IPS-20b (cell line): ENCODE results near the gene SRP9.
"Not testable (repeated sequence)": the region's sequence is repeated elsewhere in the genome, so short reads cannot be mapped to it uniquely, and the experiment has no call there.

Experiments
- H3K27ac ChIP-seq: one replicate; pipeline ENCODE4 v1.5.1; 2013; ENCODE audit warnings: low read length
- H3K27me3 ChIP-seq: 2 replicates; pipeline ENCODE4 v1.6.1; 2013; ENCODE audit warnings: mild to moderate bottlenecking, low read length, inconsistent platforms; ENCODE audit not compliant: insufficient read depth
- H3K36me3 ChIP-seq: 2 replicates; pipeline ENCODE4 v1.6.1; 2013; ENCODE audit warnings: low read depth, mild to moderate bottlenecking, inconsistent platforms, low read length, moderate library complexity; ENCODE audit not compliant: insufficient read depth
- H3K4me1 ChIP-seq: 2 replicates; pipeline ENCODE4 v1.6.1; 2013; ENCODE audit warnings: mild to moderate bottlenecking, control low read depth, inconsistent platforms, low read length, moderate library complexity; ENCODE audit not compliant: insufficient read depth
- H3K4me3 ChIP-seq: 2 replicates; pipeline ENCODE4 v1.5.1; 2013; ENCODE audit warnings: mild to moderate bottlenecking, low read length, inconsistent platforms
- H3K9ac ChIP-seq: 2 replicates; pipeline ENCODE4 v1.6.1; 2013; ENCODE audit warnings: low read depth, mild to moderate bottlenecking, inconsistent platforms, low read length, moderate library complexity
- H3K9me3 ChIP-seq: 2 replicates; pipeline ENCODE4 v1.6.1; 2013; ENCODE audit warnings: mild to moderate bottlenecking, low read depth, low read length, inconsistent platforms; ENCODE audit not compliant: insufficient read depth

Gene SRP9

GRCh38 chr1:225812488-225813213, 35.0 kb downstream of the SRP9 start:
- peaks cover 26% of the 10 kb centered on the region for H3K27me3 ChIP-seq
- no peaks in the 10 kb centered on the region for H3K9me3 ChIP-seq
- H3K36me3 ChIP-seq, result 0 out of 2 replicates have a peak, but pooled peaks cover 5% of the 10 kb centered on the region
- H3K4me3 ChIP-seq, result no peak overlapping the region
- peaks cover 34% of the 10 kb centered on the region for H3K4me1 ChIP-seq
- H3K27ac ChIP-seq, result no peak overlapping the region
- no peak overlapping the region for H3K9ac ChIP-seq

DNA sequence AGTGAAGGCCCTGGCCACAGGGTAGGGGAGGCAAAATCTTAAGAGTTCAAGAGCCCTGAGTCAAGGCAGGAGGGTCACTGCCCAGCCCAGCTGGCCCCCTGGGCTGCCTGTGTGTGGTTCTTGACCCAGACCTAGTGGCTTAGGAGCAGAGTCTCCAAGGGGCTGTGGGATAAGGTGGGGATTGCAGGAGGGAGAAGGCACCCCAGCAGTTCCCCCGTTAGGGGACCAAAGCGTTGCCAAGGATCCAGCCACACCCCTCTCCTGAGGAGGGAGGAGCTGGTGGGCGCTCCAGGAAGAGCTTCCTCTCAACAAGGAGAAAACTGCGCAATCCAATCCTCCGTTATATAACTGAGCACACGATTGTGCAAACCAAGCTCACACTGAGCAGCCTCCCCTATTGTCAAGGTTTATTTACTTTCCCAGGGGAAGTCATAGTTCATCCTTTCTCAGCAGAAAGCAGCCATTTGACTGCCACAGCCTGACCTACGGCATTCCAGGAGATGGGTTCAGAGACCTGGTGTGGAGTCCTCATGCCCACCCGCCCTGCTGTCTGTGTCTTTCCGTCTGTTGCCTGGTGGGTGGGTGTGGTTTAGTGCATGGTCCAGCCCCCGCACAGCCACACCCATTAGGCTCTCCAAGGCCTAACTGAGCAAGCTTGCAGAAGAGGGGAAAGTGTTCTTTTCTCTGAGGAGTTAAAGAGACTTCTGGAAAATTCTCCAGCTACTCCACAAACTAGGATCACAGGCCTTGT, 35.8 kb downstream of the SRP9 start:
- Histone ChIP-seq H3K4me1 (peaks cover 42% of the 10 kb centered on the region), H3K4me3 (no peak overlapping the region), H3K27ac (no peak overlapping the region), H3K9ac (no peak overlapping the region), H3K36me3 (0 out of 2 replicates have a peak, but pooled peaks cover 5% of the 10 kb centered on the region), H3K27me3 (peaks cover 26% of the 10 kb centered on the region), H3K9me3 (no peaks in the 10 kb centered on the region)

DNA sequence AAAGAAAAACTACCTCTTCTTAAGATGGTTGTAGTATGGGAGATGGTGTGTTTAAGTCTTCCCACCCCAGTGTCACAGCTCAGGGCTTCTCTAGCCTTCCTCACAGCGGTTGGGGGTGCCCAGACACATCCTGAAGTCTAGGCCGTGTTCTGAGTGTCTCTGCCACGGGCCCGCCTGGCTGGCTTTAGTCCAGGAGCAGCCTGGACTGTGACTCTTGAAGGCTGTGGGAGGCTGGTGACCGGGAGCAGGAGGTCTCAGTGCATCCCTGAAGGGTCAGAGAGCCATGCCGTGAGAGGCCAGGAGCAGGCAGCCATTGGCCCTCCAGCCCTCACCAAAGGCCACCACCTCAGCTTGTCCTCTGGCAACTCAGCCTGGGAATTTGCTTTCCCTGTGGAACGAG, 36.8 kb downstream of the SRP9 start:
- Histone ChIP-seq H3K4me1 (peaks cover 44% of the 10 kb centered on the region), H3K36me3 (0 out of 2 replicates have a peak, but pooled peaks cover 5% of the 10 kb centered on the region), H3K27me3 (peaks cover 17% of the 10 kb centered on the region), H3K9me3 (no peaks in the 10 kb centered on the region), H3K4me3 (no peak overlapping the region), H3K27ac (no peak overlapping the region), H3K9ac (no peak overlapping the region)

DNA sequence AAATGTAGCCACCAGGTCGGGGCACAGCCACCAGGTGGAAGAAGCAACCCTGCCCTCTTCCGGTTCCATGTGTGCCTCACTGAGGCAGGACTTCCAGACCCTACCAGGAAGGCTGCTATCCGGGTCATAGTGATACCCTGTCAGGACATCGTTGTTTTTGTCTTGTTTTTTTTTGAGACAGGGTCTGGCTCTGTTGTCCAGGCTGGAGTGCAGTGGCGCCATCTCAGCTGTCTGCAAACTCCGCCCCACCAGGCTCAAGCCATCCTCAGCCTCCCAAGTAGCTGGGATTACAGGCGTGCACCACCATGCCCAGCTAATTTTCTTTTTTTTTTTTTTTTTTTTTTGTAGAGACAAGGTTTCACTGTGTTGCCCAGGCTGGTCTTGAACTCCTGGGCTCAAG, 37.5 kb downstream of the SRP9 start:
- H3K27ac ChIP-seq, H3K9ac ChIP-seq, H3K9me3 ChIP-seq, H3K4me3 ChIP-seq, H3K36me3 ChIP-seq: not testable (repeated sequence)
- H3K27me3 ChIP-seq, result peaks cover 15% of the 10 kb centered on the region
- H3K4me1 ChIP-seq, result peaks cover 44% of the 10 kb centered on the region

DNA sequence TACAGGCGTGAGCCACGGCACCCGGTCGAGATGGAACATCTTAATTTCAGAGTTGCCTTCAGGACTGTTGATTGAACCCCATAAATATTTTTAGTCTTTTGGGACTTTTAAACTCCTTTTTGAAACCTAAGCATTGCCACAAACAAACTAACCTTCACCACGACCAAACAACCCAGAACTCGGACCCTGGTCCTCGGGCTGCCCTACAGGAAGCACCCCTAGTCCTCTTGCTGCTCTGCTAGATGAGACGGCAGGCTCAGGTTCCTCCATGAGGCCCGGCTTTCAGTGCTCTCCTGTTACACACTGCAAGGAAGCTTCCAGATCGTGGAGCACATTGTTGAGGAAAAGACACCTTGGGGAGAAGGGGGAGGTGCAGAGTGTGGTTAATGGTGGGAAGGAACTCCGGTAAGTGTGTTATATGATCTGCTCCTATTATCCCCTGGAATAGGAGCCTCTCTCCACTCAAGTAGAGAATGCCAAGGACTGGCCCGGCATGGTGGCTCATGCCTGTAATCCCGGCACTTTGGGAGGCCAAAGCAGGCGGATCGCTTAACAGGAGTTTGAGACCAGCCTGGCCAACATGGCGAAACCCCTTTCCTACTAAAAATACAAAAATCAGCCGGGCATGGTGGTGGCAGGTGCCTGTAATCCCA, 38.0 kb downstream of the SRP9 start:
- H3K4me1 ChIP-seq, result peaks cover 44% of the 10 kb centered on the region

GRCh38 chr1:225816643-225817538, 39.3 kb downstream of the SRP9 start:
- Histone ChIP-seq H3K9me3 (no peaks in the 10 kb centered on the region), H3K36me3 (0 out of 2 replicates have a peak, but pooled peaks cover 5% of the 10 kb centered on the region), H3K4me1 (peaks cover 36% of the 10 kb centered on the region), H3K4me3 (no peak overlapping the region), H3K9ac (peak overlapping the region; percentile 63; the same call in 1 of the 2 replicates), H3K27me3 (peaks cover 2% of the 10 kb centered on the region; the same call in 1 of the 2 replicates), H3K27ac (peak overlapping the region; percentile 60)

More for the DNA sequence above, 38.0 kb downstream of the SRP9 start:
- H3K4me3 ChIP-seq, result no peak overlapping the region
- H3K27ac ChIP-seq, result no peak overlapping the region
- H3K27me3 ChIP-seq, result peaks cover 14% of the 10 kb centered on the region
- no peaks in the 10 kb centered on the region for H3K9me3 ChIP-seq
- H3K36me3 ChIP-seq, result 0 out of 2 replicates have a peak, but pooled peaks cover 5% of the 10 kb centered on the region
- no peak overlapping the region for H3K9ac ChIP-seq

- H3K9ac ChIP-seq, result peak overlapping the region; percentile 63; the same call in 1 of the 2 replicates
- peaks cover 35% of the 10 kb centered on the region for H3K4me1 ChIP-seq
- H3K4me3 ChIP-seq, result no peak overlapping the region
- H3K27me3 ChIP-seq, result no peaks in the 10 kb centered on the region
- H3K27ac ChIP-seq, result peak overlapping the region; percentile 60
- H3K9me3 ChIP-seq, result no peaks in the 10 kb centered on the region
- H3K36me3 ChIP-seq, result 0 out of 2 replicates have a peak, but pooled peaks cover 2% of the 10 kb centered on the region
These were observed 40.0 kb downstream of the SRP9 start for GRCh38 chr1:225817611-225818061.

DNA sequence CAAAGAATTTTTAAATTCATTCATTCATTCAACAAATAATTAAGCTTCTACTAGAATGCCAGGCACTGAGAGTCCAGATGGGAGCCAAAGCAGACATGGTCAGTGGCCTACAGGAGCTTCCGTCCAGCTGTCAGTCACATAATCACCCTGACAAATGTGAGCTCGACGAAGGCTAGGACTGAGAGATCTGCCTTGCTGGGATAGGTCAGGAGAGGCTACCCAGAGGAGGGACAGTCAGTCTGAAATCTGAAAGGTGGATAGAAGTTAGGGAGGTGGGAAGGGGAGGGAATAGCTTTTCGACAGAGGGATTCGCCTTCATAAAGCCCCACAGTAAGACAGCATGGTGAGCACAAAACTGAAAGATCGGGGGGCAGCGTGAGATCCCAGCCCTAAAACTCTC, 40.6 kb downstream of the SRP9 start:
- Histone ChIP-seq H3K27ac (peak overlapping the region; percentile 60), H3K9ac (peak overlapping the region; percentile 63; the same call in 1 of the 2 replicates), H3K4me1 (peaks cover 29% of the 10 kb centered on the region), H3K9me3 (no peaks in the 10 kb centered on the region), H3K27me3 (no peaks in the 10 kb centered on the region), H3K4me3 (no peak overlapping the region), H3K36me3 (no peaks in the 10 kb centered on the region)

DNA sequence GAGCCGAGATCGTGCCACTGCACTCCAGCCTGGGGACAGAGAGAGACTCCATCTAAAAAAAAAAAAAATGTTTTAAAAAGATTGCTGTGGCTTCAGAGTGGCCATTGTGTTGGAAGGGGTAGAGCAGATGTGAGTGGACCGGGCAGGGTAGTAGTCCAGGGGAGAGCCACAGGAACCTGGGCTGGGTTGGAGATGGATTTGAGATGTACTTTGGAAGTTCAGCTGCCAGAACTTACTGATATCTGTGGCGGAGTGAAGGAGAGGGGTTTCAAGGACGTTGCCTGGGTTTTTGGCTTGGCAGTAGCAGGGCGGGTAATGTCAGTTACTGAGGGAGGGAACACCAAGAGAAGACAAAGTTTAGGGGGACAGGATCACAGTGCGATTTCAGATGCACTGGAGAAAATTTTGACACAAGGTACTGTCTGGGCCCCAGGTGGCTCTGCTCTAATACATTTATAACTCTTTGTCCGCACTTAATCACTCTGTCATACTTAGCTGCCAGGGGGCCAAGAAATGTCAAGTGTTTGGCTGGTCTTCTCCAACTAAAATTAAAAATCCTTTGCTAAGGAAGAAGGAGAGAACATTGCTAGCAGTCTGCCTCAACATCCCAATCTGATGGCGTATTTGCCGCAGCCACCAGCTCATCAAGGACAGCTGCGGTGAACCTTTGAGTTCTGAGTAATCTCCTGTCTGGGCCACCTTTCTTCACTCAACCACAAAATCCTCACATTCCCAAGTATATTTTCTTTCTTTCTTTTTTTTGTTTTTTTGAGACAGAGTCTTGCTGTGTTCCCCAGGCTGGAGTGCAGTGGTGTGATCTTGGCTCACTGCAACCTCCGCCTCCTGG, 41.9 kb downstream of the SRP9 start:
- H3K4me3 ChIP-seq, result no peak overlapping the region
- peak overlapping the region; percentile 16 for H3K27ac ChIP-seq
- no peak overlapping the region for H3K9ac ChIP-seq
- no peaks in the 10 kb centered on the region for H3K27me3 ChIP-seq
- H3K36me3 ChIP-seq, result no peaks in the 10 kb centered on the region
- H3K4me1 ChIP-seq, result peaks cover 26% of the 10 kb centered on the region
- no peaks in the 10 kb centered on the region for H3K9me3 ChIP-seq

GRCh38 chr1:225820522-225821120, 43.0 kb downstream of the SRP9 start:
- Histone ChIP-seq H3K27ac (no peak overlapping the region), H3K27me3 (no peaks in the 10 kb centered on the region), H3K9me3 (no peaks in the 10 kb centered on the region), H3K36me3 (no peaks in the 10 kb centered on the region), H3K4me3 (no peak overlapping the region), H3K4me1 (peaks cover 23% of the 10 kb centered on the region), H3K9ac (no peak overlapping the region)
